Measurements from ENCODE around the gene CABP5. TPM values are rescaled to one million over a fixed set of nuclear protein-coding genes. Genes with fewer than 3 reads are reported as not detected.

The CABP5 gene
- total RNA-seq, 1 donor from 2014 or later = not detected

- DNase-seq (ENCODE audit: low read depth in 2 of 2) = no peak
Observed at GRCh38 chr19:48033604-48034003, 10.3 kb downstream of the CABP5 start.

GRCh38 chr19:48030073-48030472 lies 13.8 kb downstream of the CABP5 start:
- no peak for DNase-seq (ENCODE audit: low read depth in 2 of 2)

- no peak for DNase-seq (ENCODE audit: low read depth in 2 of 2)
Observed at GRCh38 chr19:48029431-48029830, 14.4 kb downstream of the CABP5 start.

GRCh38 chr19:48025480-48025879 lies 18.4 kb downstream of the CABP5 start:
- no peak for DNase-seq (ENCODE audit: low read depth in 2 of 2)

- DNase-seq (ENCODE audit: low read depth in 2 of 2) = no peak
Observed at GRCh38 chr19:48023518-48023917, 20.4 kb downstream of the CABP5 start.

- no peak for DNase-seq (ENCODE audit: low read depth in 2 of 2)
Observed at GRCh38 chr19:48023011-48023410, 20.9 kb downstream of the CABP5 start.

GRCh38 chr19:48020686-48021085 lies 23.2 kb downstream of the CABP5 start:
- DNase-seq (ENCODE audit: low read depth in 2 of 2) = no peak

GRCh38 chr19:48010932-48011758 lies 32.7 kb downstream of the CABP5 start:
- DNase-seq (ENCODE audit: low read depth in 2 of 2) = no peak

- DNase-seq (ENCODE audit: low read depth in 2 of 2) = peak in 1 of 2 donors; percentile 3
Observed at GRCh38 chr19:48006762-48007161, 37.1 kb downstream of the CABP5 start.

GRCh38 chr19:48004236-48004635 lies 39.6 kb downstream of the CABP5 start:
- DNase-seq (ENCODE audit: low read depth in 2 of 2) = no peak

- DNase-seq (ENCODE audit: low read depth in 2 of 2) = no peak
Observed at GRCh38 chr19:48000846-48001245, 43.0 kb downstream of the CABP5 start.

- DNase-seq (ENCODE audit: low read depth in 2 of 2) = no peak
Observed at GRCh38 chr19:47998800-47999199, 45.1 kb downstream of the CABP5 start.

GRCh38 chr19:47996230-47996727 lies 47.6 kb downstream of the CABP5 start:
- DNase-seq (ENCODE audit: low read depth in 2 of 2) = no peak

GRCh38 chr19:47994209-47994802 lies 49.6 kb downstream of the CABP5 start, which contains the start of gene ELSPBP1:
Gene ELSPBP1 (plus strand): TSS chr19:47994632. CDS start chr19:48008668, 14,036 bp downstream.
- no peak for DNase-seq (ENCODE audit: low read depth in 2 of 2)

GRCh38 chr19:47992070-47992469 lies 51.8 kb downstream of the CABP5 start, which contains the start of gene BSPH1:
Gene BSPH1 (minus strand): TSS chr19:47992170. CDS start chr19:47992081, 89 bp downstream.
- DNase-seq (ENCODE audit: low read depth in 2 of 2) = no peak

GRCh38 chr19:47991191-47991808 lies 52.6 kb downstream of the CABP5 start:
- no peak for DNase-seq (ENCODE audit: low read depth in 2 of 2)

Other genes with a start within 250 kb of the CABP5 start
- not detected in 2 replicates for gene TPRX1, start 239.5 kb downstream of the CABP5 start, total RNA-seq
- gene CRX, start 222.1 kb downstream of the CABP5 start, total RNA-seq = not detected in 2 replicates
- not detected in 2 replicates for gene TPRX2, start 184.8 kb downstream of the CABP5 start, total RNA-seq
- gene SULT2A1, start 157.8 kb downstream of the CABP5 start, total RNA-seq = not detected in 2 replicates
- gene BSPH1, start 51.9 kb downstream of the CABP5 start, total RNA-seq = not detected in 2 replicates
- not detected in 2 replicates for gene ELSPBP1, start 49.4 kb downstream of the CABP5 start, total RNA-seq
- gene PLA2G4C, start 66.7 kb upstream of the CABP5 start, total RNA-seq = 67.7 and 108 TPM in 2 replicates
- gene LIG1, start 126.3 kb upstream of the CABP5 start, total RNA-seq = 27.3 and 37.5 TPM in 2 replicates
- 2.2 and 3.3 TPM in 2 replicates for gene ZSWIM9, start 126.6 kb upstream of the CABP5 start, total RNA-seq
- gene CARD8, start 211.8 kb upstream of the CABP5 start, total RNA-seq = 40.4 and 75.2 TPM in 2 replicates
- 0.51 and 0.77 TPM in 2 replicates for gene ZNF114, start 226.0 kb upstream of the CABP5 start, total RNA-seq